Heart right ventricle (tissue), 16 donors: ENCODE results near the gene BMP5. TPM values are rescaled to one million over a fixed set of nuclear protein-coding genes. Genes with fewer than 3 reads are reported as not detected.

Experiments used
- ATAC-seq, 8 donors: fragments of 200-7000 bp; cut with Tn5 transposase; one replicate each; pipeline ENCODE4 v1.9.1; 2020; ENCODE audit warnings: mild to moderate bottlenecking in 8 of 8, moderate library complexity in 8 of 8, moderate number of reproducible peaks in 1 of 8
- DNase-seq, 2 donors: peaks; one replicate each; pipeline ENCODE4 v3.0.0-alpha.2; 2020
- H3K27ac ChIP-seq, 10 donors: fragments of 200-600 bp; sonication (generic) in 2 of 10; one replicate each; pipeline versions ENCODE4 v1.5.0 to v1.8.0; 2020 to 2022; ENCODE audit warnings: mild to moderate bottlenecking in 3 of 10
- H3K27me3 ChIP-seq, 7 donors: fragments of 200-600 bp; one replicate each; pipeline ENCODE4 v1.8.0; 2021 to 2022; ENCODE audit warnings: mild to moderate bottlenecking in 2 of 7
- H3K36me3 ChIP-seq, 9 donors: fragments of 200-600 bp; sonication (generic) in 1 of 9; one replicate each; pipeline versions ENCODE4 v1.5.0 to v1.8.0; 2020 to 2022; ENCODE audit warnings: mild to moderate bottlenecking in 2 of 9
- H3K4me1 ChIP-seq, 9 donors: fragments of 200-600 bp; sonication (generic) in 1 of 9; one replicate each; pipeline versions ENCODE4 v1.5.0 to v1.8.0; 2020 to 2022; ENCODE audit warnings: mild to moderate bottlenecking in 4 of 9
- H3K4me3 ChIP-seq, 10 donors: fragments of 200-600 bp; sonication (generic) in 2 of 10; one replicate each; pipeline versions ENCODE4 v1.5.0 to v1.8.0; 2020 to 2022; ENCODE audit warnings: mild to moderate bottlenecking in 7 of 10, moderate library complexity in 2 of 10
- H3K9me3 ChIP-seq, 11 donors: fragments of 200-600 bp in 10 of 11; sonication (generic) in 2 of 11; one replicate each; pipeline versions ENCODE4 v1.5.0 to v1.8.0; 2013 to 2022; ENCODE audit warnings: mild to moderate bottlenecking in 2 of 11, control low read depth in 1 of 11, moderate library complexity in 1 of 11
- CTCF ChIP-seq, 9 donors: fragments of 200-600 bp; sonication (generic) in 2 of 9; IDR thresholded peaks; one replicate each; pipeline versions ENCODE4 v1.5.0 to v1.8.0; 2021 to 2022; ENCODE audit warnings: antibody characterized with exemption in 9 of 9, mild to moderate bottlenecking in 5 of 9, moderate library complexity in 1 of 9
- WGBS, 2 donors: extraction: QIAGEN DNeasy Blood & Tissue Kit; methylation state at CpG; one replicate each; pipeline ENCODE4 v1.1.7; 2013; ENCODE audit warnings: inconsistent platforms in 1 of 2; 5-methylcytosine and 5-hydroxymethylcytosine counted together
- intact Hi-C, 10 donors: fragments of 100-400 bp; cut with DNase I; formaldehyde crosslinking; loops; one replicate each; pipeline versions ENCODE4 v1.11.1 to v1.14.2; 2022
- polyA plus RNA-seq, 2 donors: library from polyadenylated mRNA; stranded (reverse); fragments of 200-250 nt; gene quantifications; one replicate each; pipeline ENCODE4 v1.2.3, GENCODE V29; 2013
- total RNA-seq, 10 donors: library from RNA; stranded (reverse); fragmentation: NEBNext Ultra II Directional in 3 of 10; extraction: Animal tissue kit (Norgen Biotek cat#: 25700) in 3 of 10; gene quantifications; one replicate each; pipeline versions ENCODE4 v1.2.1 to v1.2.4, GENCODE V29; 2021 to 2023
- donor health status: Arrhythmogenic right ventricular cardiomyopathy.
- donor health status: ischemic (EF 13 %, LVEDD 7.1; RV severe dilation, severe dysfunction).
- donor health status: healthy with polysubstance abuse.
- donor health status: DM: no; HTN: yes; CAD: no.
- donor health status: DM: no; HTN: no; CAD: no.
- donor health status: ischemic (EF 25% LVEDD 6.9; RV normal size, moderate dysfunction).
- donor health status: ischemic (EF 25% LVEDD 5.7; RV mildly dilated, moderate dysfunction).
- donor health status: healthy.
- donor health status: DM: yes; HTN: yes; CAD: no.
- donor health status: Ischemic cardiomyopathy.
- donor health status: ischemic (EF 35%, LVEDD 5.7; RV mildly dilated, moderate dysfunction).
- donor health status: nonischemic (EF 11% LVEDD 7.7; RV severe dilation, severe dysfunction).
- donor health status: DM: yes; HTN: yes; CAD: no.
- donor health status: PGD.
- donor health status: ischemic (EF 29% LVEDD 5.4; RV normal size, mild dysfunction).
- donor health status: nonischemic (EF 23%, LVEDD 6.1; RV moderate dilation, normal function).

The BMP5 gene
- total and polyA plus RNA-seq, 12 donors: 0.60 to 3.8 (median 1.8) TPM

GRCh38 chr6:55895972-55896730 lies 20.8 kb upstream of the BMP5 start:
- Histone ChIP-seq H3K36me3 (no peaks in the 10 kb centered on the region), H3K27me3 (no peaks in the 10 kb centered on the region), H3K27ac (no peak overlapping the region), H3K9me3 (no peaks in the 10 kb centered on the region), H3K4me3 (no peak overlapping the region), H3K4me1 (no peaks in the 10 kb centered on the region)
- intact Hi-C loops: loop anchor here in 1 of 10 donors (10.0 kb wide), 1 partner anchor 611 kb away; no protein-coding TSS in a partner anchor
- DNase-seq (no peak), ATAC-seq (no peak)
- 69 to 82% methylated on average over 5 of the region's 5 CpGs for WGBS, 2 donors
- TF ChIP-seq CTCF (IDR thresholded peaks at IDR 0.05): no peak

GRCh38 chr6:55892749-55893357 lies 17.5 kb upstream of the BMP5 start:
- Histone ChIP-seq H3K27me3 (no peaks in the 10 kb centered on the region), H3K36me3 (no peaks in the 10 kb centered on the region), H3K4me3 (no peak overlapping the region), H3K9me3 (no peaks in the 10 kb centered on the region), H3K27ac (no peak overlapping the region), H3K4me1 (no peaks in the 10 kb centered on the region)
- DNase-seq: no peak
- intact Hi-C loops: loop anchor here in 1 of 10 donors (10.0 kb wide), 1 partner anchor 608 kb away; no protein-coding TSS in a partner anchor
- 74 to 80% methylated on average over 4 of the region's 4 CpGs for WGBS, 2 donors
- TF ChIP-seq CTCF (IDR thresholded peaks at IDR 0.05): no peak
- no peak for ATAC-seq

GRCh38 chr6:55888917-55889316 lies 13.5 kb upstream of the BMP5 start:
- intact Hi-C loops: loop anchor here in 8 of 10 donors (5.0 to 10.0 kb wide), 7 partner anchors 208 to 612 kb away; no protein-coding TSS in a partner anchor
- Histone ChIP-seq H3K27me3 (no peaks in the 10 kb centered on the region), H3K4me3 (no peak overlapping the region), H3K27ac (no peak overlapping the region), H3K9me3 (no peaks in the 10 kb centered on the region), H3K36me3 (no peaks in the 10 kb centered on the region), H3K4me1 (no peaks in the 10 kb centered on the region)
- WGBS, 2 donors: 77 to 87% methylated on average over 6 of the region's 6 CpGs
- DNase-seq (no peak), ATAC-seq (no peak)
- no peak for TF ChIP-seq CTCF (IDR thresholded peaks at IDR 0.05)

GRCh38 chr6:55886185-55886836 lies 10.9 kb upstream of the BMP5 start:
- peak in 8 of 9 donors; percentile 25 to 61 (median 45) for TF ChIP-seq CTCF (IDR thresholded peaks at IDR 0.05)
- Histone ChIP-seq H3K27ac (peak overlapping the region in 1 of 10 donors; percentile 36), H3K4me1 (peaks cover 0 to 3% (median 0%) of the 10 kb centered on the region in 9 donors), H3K36me3 (no peaks in the 10 kb centered on the region), H3K27me3 (no peaks in the 10 kb centered on the region), H3K4me3 (no peak overlapping the region), H3K9me3 (no peaks in the 10 kb centered on the region)
- no peak for ATAC-seq
- intact Hi-C loops: loop anchor here in 8 of 10 donors (2.0 to 10.0 kb wide), 8 partner anchors 211 to 609 kb away; no protein-coding TSS in a partner anchor
- DNase-seq: no peak
- WGBS, 2 donors: 94 to 96% methylated on average over 3 of the region's 3 CpGs
